ENCODE measurements around the gene ACADM.
A peak's percentile ranks its signal among the peaks of the same experiment; 100 is the strongest.
"Not testable (repeated sequence)": the region's sequence is repeated elsewhere in the genome, so short reads cannot be mapped to it uniquely, and the experiment has no call there.

ACADM gene

GRCh38 chr1:75742047-75742625 lies 17.6 kb downstream of the ACADM start:
- no peak for DNase-seq

GRCh38 chr1:75745276-75745675 lies 20.8 kb downstream of the ACADM start:
- no peak for DNase-seq

GRCh38 chr1:75757210-75757609 lies 32.7 kb downstream of the ACADM start:
- not testable (repeated sequence) for DNase-seq

- DNase-seq: not testable (repeated sequence)
Observed at GRCh38 chr1:75758543-75758942, 34.0 kb downstream of the ACADM start.

GRCh38 chr1:75764057-75764655 lies 39.6 kb downstream of the ACADM start:
- no peak for DNase-seq

GRCh38 chr1:75765697-75766355 lies 41.3 kb downstream of the ACADM start:
- no peak for DNase-seq

GRCh38 chr1:75768016-75768415 lies 43.5 kb downstream of the ACADM start:
- DNase-seq: no peak

- DNase-seq: no peak
Observed at GRCh38 chr1:75770761-75771160, 46.3 kb downstream of the ACADM start.

GRCh38 chr1:75771978-75772377 lies 47.5 kb downstream of the ACADM start:
- DNase-seq: no peak

GRCh38 chr1:75777812-75778211 lies 53.3 kb downstream of the ACADM start:
- DNase-seq: not testable (repeated sequence)

- not testable (repeated sequence) for DNase-seq
Observed at GRCh38 chr1:75778694-75779093, 54.2 kb downstream of the ACADM start.

GRCh38 chr1:75780183-75780582 lies 55.7 kb downstream of the ACADM start:
- DNase-seq: not testable (repeated sequence)

- DNase-seq: not testable (repeated sequence)
Observed at GRCh38 chr1:75783920-75784319, 59.4 kb downstream of the ACADM start.

- DNase-seq: no peak
Observed at GRCh38 chr1:75785320-75785982, 60.9 kb downstream of the ACADM start.

GRCh38 chr1:75785983-75786853 lies 61.7 kb downstream of the ACADM start, which contains the start of gene RABGGTB:
Gene RABGGTB (plus strand): TSS chr1:75786256. CDS start chr1:75786272, 16 bp downstream.
- DNase-seq: peak; percentile 96

GRCh38 chr1:75786901-75787493 lies 62.5 kb downstream of the ACADM start:
- no peak for DNase-seq

- no peak for DNase-seq
Observed at GRCh38 chr1:75787524-75787923, 63.0 kb downstream of the ACADM start.

GRCh38 chr1:75789988-75790387 lies 65.5 kb downstream of the ACADM start:
- no peak for DNase-seq

GRCh38 chr1:75791022-75791421 lies 66.5 kb downstream of the ACADM start:
- DNase-seq: no peak

- no peak for DNase-seq
Observed at GRCh38 chr1:75792091-75792490, 67.6 kb downstream of the ACADM start.

- no peak for DNase-seq
Observed at GRCh38 chr1:75794382-75794781, 69.9 kb downstream of the ACADM start.

GRCh38 chr1:75795703-75796193 lies 71.2 kb downstream of the ACADM start:
- DNase-seq: no peak
